Fibroblast of skin of abdomen (primary cell): ENCODE results near the gene CAPN15.
"Not testable (repeated sequence)": the region's sequence is repeated elsewhere in the genome, so short reads cannot be mapped to it uniquely, and the experiment has no call there.

Source experiments
- DNase-seq: peaks from one replicate; pipeline ENCODE4 v3.0.0-alpha.2; 2013

Gene CAPN15

DNA sequence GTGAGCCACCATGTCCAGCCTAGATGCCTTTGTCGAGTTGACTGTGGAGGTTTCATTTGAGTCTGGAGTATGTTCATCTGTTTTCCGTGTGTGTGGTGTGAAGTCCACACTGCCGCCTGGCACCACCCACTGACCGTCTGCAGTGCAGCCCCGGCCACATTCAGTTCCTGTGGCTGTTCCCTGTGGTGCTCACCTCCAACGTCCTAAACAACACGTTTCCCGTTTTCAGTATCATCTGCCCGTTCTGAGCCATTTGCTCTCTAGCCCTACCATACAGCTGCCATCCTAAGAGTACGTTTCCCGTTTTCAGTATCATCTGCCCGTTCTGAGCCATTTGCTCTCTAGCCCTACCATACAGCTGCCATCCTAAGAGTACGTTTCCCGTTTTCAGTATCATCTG, 20.0 kb upstream of the CAPN15 start:
- not testable (repeated sequence) for DNase-seq

DNA sequence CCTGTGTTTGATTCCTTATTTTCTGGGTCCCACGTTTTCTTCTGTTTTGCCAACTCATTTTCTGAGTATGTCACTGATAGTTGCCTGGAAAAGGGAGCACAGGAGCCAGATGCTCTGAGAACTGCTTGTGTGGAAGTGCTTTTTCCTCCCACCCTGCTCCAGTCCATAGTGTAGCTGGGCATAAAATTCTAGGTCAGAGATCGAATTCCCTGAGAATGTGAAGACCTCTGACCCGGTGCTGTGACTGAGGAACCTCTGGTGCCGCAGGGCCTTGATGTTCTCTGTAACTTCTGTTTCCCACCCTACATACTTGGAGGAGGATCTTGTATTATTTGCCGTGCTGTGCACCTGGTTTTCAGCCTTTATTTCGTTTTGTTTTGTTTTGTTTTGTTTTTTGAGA, 19.5 kb upstream of the CAPN15 start:
- DNase-seq, result no peak

DNA sequence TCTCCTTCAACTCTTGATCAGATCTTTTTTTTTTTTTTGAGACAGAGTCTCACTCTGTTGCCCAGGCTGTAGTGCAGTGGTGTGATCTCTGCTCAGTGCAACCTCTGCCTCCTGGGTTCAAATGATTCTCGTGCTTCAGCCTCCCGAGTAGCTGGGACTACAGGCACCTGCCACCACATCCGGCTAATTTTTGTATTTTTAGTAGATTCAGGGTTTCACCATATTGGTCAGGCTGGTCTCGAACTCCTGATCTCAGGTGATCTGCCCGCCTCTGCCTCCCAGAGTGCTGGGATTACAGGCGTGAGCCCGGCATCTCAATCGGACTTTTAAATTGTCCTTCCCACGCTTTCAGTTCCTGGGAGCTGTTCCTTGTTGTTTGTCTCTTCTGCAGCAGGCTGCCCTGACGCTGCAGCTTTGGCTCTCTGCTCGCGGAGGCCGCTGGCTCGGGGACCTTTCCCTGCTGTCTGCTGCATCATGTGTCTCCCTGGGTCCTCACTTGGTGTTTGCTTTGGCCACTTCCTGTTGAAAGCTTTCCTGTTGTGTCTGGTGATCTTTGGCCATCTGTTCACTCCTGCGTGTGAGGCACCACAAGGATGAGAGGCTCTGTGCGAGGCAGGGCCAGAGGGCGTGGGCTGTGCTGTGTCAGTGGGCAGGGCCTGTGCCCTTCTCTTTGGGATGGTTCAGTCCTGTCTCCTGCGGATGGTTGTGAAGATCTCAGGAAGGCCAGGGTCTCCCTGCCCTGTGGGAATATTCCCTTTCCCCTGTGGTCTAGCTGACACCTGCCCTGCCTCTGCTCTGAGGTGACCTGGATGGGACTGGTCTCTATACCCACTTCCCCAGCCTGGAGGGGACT, 18.4 kb upstream of the CAPN15 start:
- no peak for DNase-seq

DNA sequence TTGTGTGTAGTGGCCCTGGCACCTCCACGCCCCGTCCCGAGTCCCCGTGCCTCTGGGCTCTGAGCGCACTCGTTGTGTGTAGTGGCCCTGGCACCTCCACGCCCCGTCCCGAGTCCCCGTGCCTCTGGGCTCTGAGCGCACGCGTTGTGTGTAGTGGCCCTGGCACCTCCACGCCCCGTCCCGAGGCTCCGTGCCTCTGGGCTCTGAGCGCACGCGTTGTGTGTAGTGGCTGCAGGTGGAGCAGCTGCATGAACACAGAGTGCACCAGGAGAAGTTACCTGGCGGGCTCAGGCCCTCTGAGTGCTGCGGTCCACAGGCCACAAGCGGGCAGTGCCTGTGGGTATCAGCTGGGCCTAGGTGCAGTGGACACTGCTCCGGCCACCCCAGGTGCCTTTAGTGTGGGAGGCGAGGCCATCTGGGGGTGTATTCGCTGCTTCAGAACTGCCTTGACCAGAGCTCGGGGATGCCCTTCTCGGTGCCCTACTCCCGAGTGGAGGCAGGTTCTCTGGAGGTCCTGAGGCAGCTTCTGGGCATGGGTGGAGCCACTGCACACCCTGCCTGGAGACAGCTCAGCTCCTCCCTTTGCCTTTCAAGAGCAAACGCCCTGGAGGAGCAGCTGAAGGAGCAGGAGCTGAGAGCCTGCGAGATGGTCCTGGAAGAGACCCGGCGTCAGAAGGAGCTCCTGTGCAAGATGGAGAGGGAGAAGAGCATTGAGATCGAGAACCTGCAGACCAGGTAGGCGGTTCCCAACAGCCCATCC, 17.3 kb upstream of the CAPN15 start:
- no peak for DNase-seq

DNA sequence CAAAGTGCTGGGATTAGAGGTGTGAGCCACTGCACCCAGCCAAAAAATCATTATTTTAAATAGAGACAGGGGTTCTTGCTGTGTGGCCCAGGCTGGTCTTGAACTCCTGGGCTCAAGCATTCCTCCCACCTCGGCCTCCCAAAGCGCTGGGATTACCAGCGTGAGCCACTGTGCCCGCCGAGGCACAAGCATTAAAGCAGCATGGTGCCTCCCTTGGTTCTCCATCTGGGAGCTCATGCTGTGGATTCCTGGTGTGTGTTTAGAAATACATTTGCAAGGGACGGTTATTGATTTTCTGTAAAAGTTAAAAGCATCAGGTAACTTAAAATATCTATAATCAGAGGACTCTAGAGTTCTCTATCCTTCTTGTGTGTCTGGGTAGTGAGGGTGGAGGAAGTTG, 14.7 kb upstream of the CAPN15 start:
- no peak for DNase-seq

DNA sequence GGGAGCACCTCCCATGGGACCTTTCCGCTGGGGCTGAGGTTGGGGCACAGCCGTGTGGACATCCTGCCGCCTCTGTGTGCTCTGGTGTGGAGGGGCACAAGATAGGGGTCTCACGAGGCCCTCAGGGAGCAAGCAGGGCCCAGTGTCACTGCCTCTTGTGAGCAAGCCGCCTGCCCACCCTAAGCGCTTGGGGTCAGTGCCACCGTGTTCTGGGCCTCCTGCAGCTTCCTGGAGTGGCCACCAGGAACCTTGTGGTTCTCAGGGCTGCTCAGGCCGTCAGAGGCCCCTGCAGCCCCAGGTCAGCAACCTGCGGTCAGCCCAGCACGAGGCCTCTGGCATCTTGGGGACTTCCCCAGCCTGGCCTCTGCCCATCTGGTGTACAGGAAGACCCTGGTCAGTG, 13.6 kb upstream of the CAPN15 start:
- no peak for DNase-seq

DNA sequence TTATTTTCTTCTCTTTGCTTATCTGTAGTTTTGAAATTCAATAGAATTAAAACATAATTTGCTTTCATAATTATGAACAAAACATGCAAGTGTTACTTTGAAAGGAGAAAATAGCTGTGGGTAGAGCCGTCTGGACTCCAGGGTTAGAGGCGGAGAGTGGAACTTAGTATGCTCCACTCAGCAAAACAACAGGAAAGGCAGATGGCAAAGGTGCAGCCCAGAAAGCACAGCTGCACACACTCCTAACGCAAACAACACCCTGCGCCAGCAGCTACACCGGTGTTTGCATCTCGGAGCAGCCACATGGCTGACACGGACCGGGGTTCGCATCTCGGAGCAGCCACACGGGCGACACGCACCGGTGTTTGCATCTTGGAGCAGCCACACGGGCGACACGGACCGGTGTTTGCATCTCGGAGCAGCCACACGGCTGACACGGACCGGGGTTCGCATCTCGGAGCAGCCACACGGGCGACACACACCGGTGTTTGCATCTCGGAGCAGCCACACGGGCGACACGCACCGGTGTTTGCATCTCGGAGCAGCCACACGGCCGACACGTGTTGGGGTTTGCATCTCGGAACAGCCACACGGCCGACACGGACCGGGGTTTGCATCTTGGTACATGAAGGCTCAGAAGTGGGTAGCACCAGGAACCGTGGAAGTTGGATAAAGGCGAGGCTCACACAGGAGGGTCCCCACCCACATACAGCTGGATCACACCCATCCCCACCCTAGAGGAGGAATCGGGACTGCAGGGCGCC, 12.2 kb upstream of the CAPN15 start:
- no peak for DNase-seq

DNA sequence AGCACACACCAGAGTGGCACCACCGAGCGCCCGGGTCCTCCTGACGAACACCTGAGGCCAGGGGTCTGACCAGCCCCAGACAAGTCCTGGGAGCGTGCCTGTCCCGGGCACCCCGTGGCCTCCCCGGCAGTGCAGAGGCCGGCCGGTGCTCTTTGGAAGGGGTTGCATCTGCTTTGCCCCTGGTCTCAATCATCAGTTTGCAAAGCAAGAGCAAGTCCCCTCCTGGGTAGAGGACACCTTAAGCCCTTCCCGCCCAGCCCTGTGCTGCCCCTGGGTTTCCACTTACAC, 11.6 kb upstream of the CAPN15 start:
- no peak for DNase-seq

DNA sequence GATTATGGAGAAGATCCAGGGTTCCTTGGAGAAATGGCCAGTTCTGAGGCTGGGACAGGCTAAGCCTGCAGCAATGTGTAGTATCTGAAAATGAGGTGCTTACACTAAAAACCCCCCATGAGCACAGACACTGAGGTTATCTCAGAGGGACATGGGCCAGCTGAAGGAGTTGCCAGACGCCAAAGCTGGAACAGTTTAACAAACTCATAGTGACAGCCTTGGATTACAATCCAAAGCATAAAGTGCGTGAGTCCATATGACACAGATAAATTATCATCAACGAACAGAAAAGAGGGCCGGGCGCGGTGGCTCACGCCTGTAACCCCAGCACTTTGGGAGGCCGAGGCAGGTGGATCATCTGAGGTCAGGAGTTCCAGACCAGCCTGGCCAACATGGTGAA, 11.2 kb upstream of the CAPN15 start:
- DNase-seq, result no peak

DNA sequence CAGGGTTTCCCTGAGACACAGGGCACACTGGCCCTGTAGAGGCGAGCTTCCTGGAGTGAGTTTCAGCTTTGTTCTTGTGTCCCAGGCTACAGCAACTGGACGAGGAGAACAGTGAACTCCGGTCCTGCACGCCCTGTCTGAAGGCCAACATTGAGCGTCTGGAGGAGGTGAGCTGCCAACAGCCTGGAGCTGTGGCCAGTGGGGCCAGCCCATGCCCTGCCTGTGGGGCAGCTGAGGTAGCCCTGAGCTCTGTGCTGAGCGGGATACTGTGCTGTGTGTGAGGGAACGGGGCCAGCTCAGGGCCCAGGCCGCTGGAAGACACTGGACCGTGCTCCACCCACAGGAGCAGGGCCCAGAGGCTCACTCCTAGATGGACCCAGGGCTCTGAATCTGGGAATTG, 8.7 kb upstream of the CAPN15 start:
- no peak for DNase-seq

DNA sequence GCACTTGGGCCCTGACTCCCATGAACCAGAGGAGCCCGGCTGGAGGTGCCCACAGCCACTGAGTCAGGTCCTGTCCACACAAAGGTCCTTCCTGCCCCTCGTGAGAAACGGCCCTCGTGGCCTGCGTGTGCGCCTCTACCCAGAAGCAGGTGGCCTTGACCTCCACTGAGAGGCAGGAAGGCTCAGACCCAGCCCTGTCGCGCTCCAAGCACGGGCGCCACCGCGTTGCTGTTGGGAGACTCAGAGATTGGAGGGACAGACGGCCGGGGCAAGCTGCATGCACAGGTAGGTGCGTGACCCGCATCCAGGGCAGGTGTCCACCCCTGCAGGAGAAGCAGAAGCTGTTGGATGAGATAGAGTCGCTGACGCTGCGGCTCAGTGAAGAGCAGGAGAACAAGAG, 8.1 kb upstream of the CAPN15 start:
- no peak for DNase-seq

DNA sequence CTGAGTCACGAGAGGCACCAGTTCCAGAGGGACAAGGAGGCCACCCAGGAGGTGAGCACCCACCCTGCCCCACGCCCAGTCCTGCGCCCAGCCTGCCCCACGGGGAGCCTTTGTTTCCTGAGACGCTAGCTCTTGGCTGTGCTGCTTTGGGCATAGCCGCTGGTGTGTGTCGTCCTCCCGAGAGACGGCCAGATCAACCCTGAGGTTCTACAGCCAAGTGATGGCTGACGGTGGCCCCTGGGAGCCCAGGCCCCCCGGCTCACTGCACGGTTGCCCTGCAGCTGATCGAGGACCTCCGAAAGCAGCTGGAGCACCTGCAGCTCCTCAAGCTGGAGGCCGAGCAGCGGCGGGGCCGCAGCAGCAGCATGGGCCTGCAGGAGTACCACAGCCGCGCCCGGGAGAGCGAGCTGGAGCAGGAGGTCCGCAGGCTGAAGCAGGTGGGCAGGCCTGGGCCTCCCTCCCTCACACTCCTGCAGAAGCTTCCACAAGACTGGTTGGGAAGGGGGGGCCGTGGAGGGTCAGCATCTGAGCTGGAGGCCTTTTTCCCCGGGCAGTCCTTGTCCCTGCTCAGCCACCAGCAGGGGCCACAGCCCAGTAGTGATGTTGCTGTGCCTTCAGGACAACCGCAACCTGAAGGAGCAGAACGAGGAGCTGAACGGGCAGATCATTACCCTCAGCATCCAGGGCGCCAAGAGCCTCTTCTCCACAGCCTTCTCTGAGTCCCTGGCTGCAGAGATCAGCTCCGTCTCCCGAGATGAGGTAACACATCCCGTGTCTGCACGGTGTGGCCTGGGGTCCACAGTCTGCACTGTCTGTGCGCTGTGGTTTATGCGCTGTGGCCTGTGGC, 7.4 kb upstream of the CAPN15 start:
- no peak for DNase-seq

DNA sequence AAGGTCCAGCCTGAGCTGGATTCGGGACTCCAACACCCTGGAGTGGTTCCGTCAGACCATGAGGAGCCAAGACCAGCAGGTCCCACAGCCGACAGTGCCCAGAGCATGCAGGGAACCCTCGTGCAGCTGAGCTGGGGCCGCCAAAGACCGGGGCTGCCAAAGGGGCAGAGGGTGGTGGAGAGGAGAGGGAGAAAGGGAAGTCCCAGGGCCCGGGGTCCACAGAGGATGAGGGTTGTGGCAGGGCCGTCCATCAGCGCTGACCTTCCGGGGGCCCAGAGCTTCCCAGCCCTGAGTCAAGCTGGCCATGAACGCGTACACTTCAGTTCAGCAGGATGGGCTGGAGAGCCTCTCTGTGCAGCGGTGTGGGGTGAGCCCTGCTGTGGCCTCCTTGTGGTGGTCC, 6.7 kb upstream of the CAPN15 start:
- no peak for DNase-seq

DNA sequence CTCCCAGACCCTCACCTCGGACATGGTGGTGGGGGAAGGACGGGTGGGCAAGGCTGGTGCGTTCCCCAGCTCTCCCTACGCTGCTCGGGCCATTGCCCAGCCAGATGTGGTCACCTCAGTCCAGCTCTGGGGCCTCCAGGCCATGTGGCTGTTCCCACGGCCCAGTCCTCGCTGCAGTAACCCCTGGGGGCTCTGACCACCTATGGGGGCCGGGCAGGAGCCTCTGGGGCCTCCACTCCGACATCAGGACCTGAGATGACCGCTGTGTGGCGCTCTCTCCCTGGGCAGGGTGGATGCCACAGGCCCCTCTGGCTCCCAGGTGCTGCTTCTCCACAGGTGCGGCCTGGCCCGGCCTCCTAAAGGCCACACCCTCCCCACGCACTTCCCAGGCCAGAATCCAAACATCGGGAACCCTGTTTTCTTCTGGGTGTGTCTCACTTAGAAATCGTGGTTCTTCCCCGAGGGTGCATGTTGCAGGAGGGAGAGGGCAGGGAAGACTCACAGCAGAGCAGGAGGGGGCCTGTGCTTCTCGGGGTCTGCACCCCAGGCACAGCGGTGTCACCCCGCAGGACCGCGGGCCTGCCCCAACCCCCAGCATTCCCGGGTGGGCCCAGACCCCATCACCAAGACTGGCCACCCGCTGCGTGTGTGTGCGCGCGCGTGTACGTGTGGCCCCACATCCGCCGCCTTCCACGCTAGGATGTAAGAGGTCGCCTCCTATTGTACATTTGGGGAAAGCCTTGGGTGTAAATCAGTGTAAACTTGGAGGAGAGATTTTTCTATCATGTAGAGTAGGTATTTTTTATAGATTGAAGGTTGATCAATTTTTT, 5.9 kb upstream of the CAPN15 start:
- DNase-seq, result no peak

DNA sequence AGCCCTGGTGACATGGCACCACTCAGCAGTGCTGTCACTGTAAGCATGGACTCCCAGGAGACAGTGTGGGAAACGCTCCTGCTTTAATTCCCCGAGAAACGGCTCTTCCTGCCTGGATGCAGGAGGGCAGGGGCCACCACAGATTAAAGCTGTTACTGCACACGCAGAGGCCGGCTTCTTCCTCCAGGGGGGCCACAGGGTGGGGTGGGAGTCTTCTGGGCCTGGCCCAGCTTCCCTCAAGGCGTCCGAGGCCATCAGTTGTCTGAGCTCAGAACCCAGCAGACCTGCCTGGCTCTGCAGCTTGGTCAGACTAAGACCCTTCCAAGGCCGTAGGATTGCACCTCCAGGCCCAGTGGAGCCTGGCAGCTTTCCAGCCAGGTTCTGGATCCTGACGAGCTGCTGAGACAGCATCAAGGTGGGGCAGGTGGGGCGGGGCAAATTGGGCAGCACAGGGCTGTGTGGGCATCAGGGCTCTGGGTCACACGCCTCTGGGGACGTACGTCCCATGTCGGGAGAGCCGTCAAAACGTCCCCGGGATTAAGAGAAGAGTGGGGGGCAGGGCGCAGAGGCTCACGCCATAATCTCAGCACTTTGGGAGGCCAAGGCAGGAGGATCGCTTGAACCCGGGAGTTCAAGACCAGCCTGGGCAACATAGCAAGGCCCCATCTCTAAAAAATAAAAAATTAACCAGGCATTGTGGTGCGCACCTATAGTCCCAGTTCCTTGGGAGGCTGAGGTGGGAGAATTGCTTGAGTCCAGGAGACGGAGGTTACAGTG, 5.0 kb upstream of the CAPN15 start:
- no peak for DNase-seq

DNA sequence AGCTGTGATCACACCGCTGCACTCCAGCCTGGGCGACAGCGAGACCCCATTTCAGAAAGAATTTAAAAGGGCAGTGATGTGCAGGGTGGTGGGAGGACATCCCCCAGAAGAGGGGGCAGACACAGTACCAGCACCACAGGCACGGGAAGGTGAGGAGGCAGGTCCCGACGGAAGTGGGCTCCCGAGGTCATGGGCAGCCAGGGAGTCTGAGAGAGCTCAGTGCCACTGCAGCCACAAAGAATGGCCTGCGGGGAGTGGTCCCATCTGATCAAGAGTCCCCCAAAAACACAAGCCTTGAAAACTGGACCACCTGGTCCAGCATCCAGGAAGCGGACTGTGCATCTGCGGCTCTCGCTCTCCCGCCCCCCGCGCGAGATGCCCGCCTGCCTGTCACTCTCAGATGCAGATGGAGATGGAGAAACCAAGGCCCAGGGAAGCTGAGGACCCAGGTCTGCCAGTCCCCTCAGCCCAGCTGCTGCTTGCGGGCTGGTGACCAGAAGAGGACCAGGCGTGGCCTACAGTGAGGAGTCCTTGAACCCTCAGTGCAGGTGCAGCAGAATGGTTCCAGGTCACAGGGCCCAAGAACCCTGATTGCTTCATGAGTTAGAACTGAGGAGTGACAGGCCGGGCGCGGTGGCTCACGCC, 4.3 kb upstream of the CAPN15 start:
- no peak for DNase-seq

DNA sequence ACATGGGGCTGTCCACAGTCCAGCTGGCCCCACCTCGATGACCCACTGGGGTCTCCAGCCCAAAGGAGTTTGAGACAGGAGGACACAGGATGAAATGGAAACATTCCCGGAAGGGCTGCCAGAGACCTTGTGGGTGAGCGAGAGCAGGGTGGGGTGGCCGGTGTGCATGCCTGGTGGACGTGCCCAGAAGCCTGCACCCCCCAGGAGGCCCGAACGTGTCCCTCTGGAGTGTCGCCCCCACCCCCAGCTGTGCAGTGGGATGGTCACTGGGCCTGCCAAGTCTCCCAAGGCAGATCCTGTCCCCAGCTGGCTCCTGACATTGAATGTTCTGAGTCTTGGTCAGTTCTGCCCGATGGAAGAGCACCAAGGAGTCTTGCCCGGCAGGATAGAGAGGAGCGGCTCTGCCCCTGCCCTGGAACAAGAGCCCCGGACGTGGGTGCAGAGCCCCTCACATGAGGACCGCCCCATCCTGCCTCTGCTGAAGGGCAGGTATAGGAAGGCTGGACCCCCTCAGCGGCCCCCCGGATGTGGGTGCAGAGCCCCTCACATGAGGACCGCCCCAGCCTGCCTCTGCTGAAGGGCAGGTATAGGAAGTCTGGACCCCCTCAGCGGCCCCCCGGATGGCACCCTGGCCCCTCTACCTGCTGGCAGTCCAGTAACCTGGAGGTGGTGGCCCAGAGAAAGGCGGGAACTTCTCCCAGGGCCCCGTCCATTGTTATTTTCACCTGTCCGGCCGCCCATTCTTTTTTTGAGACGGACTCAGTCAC, 3.1 kb upstream of the CAPN15 start:
- DNase-seq, result no peak

DNA sequence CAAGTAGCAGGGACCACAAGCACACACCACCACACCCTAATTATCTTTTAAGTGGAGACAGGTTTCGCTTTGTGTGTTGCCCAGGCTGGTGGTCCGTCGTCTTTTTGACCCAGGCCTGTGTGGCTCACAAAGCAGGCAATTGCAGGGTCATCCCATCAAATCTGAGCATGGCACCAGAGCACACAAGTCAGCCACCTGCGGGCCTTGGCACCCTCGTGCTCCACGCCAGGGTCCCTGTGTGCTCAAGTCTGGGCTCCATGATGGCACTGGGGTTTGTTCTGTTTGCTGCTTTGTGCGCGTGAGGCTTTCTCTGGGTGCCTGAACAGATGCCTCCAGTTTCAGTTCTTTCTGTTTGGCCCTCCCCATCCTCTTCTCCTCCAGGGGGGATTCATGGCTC, 2.4 kb upstream of the CAPN15 start:
- DNase-seq, result no peak

DNA sequence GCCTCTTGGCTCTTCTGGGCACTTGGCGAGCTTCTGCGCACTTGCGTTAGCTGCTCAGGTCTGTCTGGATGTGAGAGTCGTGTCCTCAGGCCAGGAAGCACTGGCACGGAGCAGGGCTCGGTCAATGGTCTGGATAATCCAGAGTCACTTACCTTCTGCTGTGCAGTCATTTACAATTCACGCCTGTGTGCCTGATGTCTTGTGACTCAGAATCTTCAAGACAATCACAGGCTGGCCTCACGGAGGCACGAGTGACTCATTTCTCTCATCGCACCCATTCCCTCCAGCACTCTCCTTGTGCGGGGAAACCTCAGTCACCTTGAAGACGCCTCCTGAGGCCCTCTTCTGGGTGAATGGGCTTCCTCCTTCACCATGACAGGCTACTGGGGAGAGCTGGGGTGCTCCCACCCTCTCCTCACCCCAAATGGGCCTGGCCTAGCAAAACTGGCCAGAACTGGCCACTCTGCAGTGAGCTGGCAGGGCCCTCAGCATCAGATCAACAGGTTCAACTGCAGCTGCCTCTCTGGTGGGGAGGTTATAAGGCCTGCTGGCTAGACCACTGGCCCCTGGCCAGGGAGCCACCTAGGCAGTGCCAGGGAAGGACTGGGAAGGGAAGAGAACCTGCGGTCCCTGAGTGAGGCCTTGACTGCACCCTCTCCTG, 1.9 kb upstream of the CAPN15 start:
- DNase-seq, result peak; percentile 70
